ENCODE data around the gene RPH3AL. TPM values are rescaled to one million over a fixed set of nuclear protein-coding genes. Genes with fewer than 3 reads are reported as not detected.

RPH3AL gene
- total RNA-seq, 3 donors from 2014 or later (not counting 1 experiment from before 2014, with no cell fraction given): 7.2 to 9.9 (median 7.9) TPM

- Mint-ChIP-seq H3K27ac (no peak overlapping the region), H3K36me3 (no peaks in the 10 kb centered on the region), H3K4me1 (no peaks in the 10 kb centered on the region), H3K27me3 (ENCODE audit: low read depth in 2 of 2) (no peaks in the 10 kb centered on the region), H3K9me3 (no peaks in the 10 kb centered on the region), H3K4me3 (no peak overlapping the region)
- Histone ChIP-seq H3K36me3 (ENCODE audit: control insufficient read depth, insufficient read depth, low read length) (no peaks in the 10 kb centered on the region), H3K27me3 (ENCODE audit: control insufficient read depth, insufficient read depth, low read length) (no peaks in the 10 kb centered on the region), H3K4me1 (ENCODE audit: control insufficient read depth, insufficient read depth, low read length) (peaks cover 3% of the 10 kb centered on the region), H3K4me3 (ENCODE audit: low read length) (no peak overlapping the region), H3K27ac (ENCODE audit: low read length) (no peak overlapping the region), H3K9me3 (ENCODE audit: control insufficient read depth, insufficient read depth, low read length) (no peaks in the 10 kb centered on the region)
- intact Hi-C loops (cut with micrococcal nuclease): no loop called here
- DNase-seq (no peak), ATAC-seq (no peak)
- WGBS (ENCODE audit: insufficient coverage): 84% methylated on average over 19 of the region's 19 CpGs
- TF ChIP-seq CTCF (IDR thresholded peaks at IDR 0.05): no peak
These were observed 124.5 kb downstream of the RPH3AL start for GRCh38 chr17:227946-228615.

GRCh38 chr17:227078-227945 is 125.3 kb downstream of the RPH3AL start:
- Mint-ChIP-seq H3K4me3 (no peak overlapping the region), H3K4me1 (no peaks in the 10 kb centered on the region), H3K9me3 (no peaks in the 10 kb centered on the region), H3K36me3 (no peaks in the 10 kb centered on the region), H3K27ac (no peak overlapping the region), H3K27me3 (ENCODE audit: low read depth in 2 of 2) (no peaks in the 10 kb centered on the region)
- Histone ChIP-seq H3K9me3 (ENCODE audit: control insufficient read depth, insufficient read depth, low read length) (no peaks in the 10 kb centered on the region), H3K4me1 (ENCODE audit: control insufficient read depth, insufficient read depth, low read length) (no peaks in the 10 kb centered on the region), H3K27ac (ENCODE audit: low read length) (no peak overlapping the region), H3K27me3 (ENCODE audit: control insufficient read depth, insufficient read depth, low read length) (no peaks in the 10 kb centered on the region), H3K36me3 (ENCODE audit: control insufficient read depth, insufficient read depth, low read length) (no peaks in the 10 kb centered on the region), H3K4me3 (ENCODE audit: low read length) (no peak overlapping the region)
- DNase-seq: no peak
- no peak for TF ChIP-seq CTCF (IDR thresholded peaks at IDR 0.05)
- no peak for ATAC-seq
- 75% methylated on average over 15 of the region's 15 CpGs for WGBS (ENCODE audit: insufficient coverage)
- intact Hi-C loops (cut with micrococcal nuclease): no loop called here

- no peak overlapping the region for H3K27ac Mint-ChIP-seq
- H3K27me3 Mint-ChIP-seq (ENCODE audit: low read depth in 2 of 2): no peaks in the 10 kb centered on the region
- H3K4me3 Mint-ChIP-seq: no peak overlapping the region
- no peaks in the 10 kb centered on the region for H3K36me3 ChIP-seq (ENCODE audit: control insufficient read depth, insufficient read depth, low read length)
- 88% methylated on average over 24 of the region's 24 CpGs for WGBS (ENCODE audit: insufficient coverage)
- no peaks in the 10 kb centered on the region for H3K4me1 ChIP-seq (ENCODE audit: control insufficient read depth, insufficient read depth, low read length)
- H3K27me3 ChIP-seq (ENCODE audit: control insufficient read depth, insufficient read depth, low read length): no peaks in the 10 kb centered on the region
- TF ChIP-seq CTCF (IDR thresholded peaks at IDR 0.05): no peak
- no peaks in the 10 kb centered on the region for H3K4me1 Mint-ChIP-seq
- H3K9me3 ChIP-seq (ENCODE audit: control insufficient read depth, insufficient read depth, low read length): no peaks in the 10 kb centered on the region
- no peak overlapping the region for H3K27ac ChIP-seq (ENCODE audit: low read length)
- DNase-seq (no peak), ATAC-seq (no peak)
- no peak overlapping the region for H3K4me3 ChIP-seq (ENCODE audit: low read length)
- intact Hi-C loops (cut with micrococcal nuclease): no loop called here
- no peaks in the 10 kb centered on the region for H3K36me3 Mint-ChIP-seq
- no peaks in the 10 kb centered on the region for H3K9me3 Mint-ChIP-seq
These were observed 126.2 kb downstream of the RPH3AL start for GRCh38 chr17:226108-227077.

Measured in natural killer cell (primary cell).